GM19463 (cell line): ENCODE data around the gene RNU6-9.

ENCODE experiments used
- ATAC-seq: cut with Tn5 transposase; IDR thresholded peaks from one replicate; pipeline ENCODE4 v1.9.1; 2021; ENCODE audit warnings: mild to moderate bottlenecking, moderate library complexity; ENCODE audit not compliant: unreplicated experiment

RNU6-9 gene

GRCh38 chr19:931860-932647, 38.8 kb downstream of the RNU6-9 start:
- ATAC-seq, result no peak

GRCh38 chr19:932648-933552, 39.6 kb downstream of the RNU6-9 start:
- ATAC-seq, result no peak

GRCh38 chr19:933553-933882, 40.2 kb downstream of the RNU6-9 start:
- no peak for ATAC-seq

- no peak for ATAC-seq
These were observed 41.0 kb downstream of the RNU6-9 start for GRCh38 chr19:934197-934840.

- ATAC-seq, result no peak
These were observed 41.7 kb downstream of the RNU6-9 start for GRCh38 chr19:934865-935479.

- ATAC-seq, result no peak
These were observed 42.9 kb downstream of the RNU6-9 start for GRCh38 chr19:936175-936546.

GRCh38 chr19:937259-937694, 44.0 kb downstream of the RNU6-9 start:
- ATAC-seq, result no peak

GRCh38 chr19:938233-938923, 45.1 kb downstream of the RNU6-9 start:
- ATAC-seq, result no peak

GRCh38 chr19:939439-939838, 46.2 kb downstream of the RNU6-9 start:
- no peak for ATAC-seq

- no peak for ATAC-seq
These were observed 46.6 kb downstream of the RNU6-9 start for GRCh38 chr19:939922-940321.

GRCh38 chr19:940591-941291, 47.5 kb downstream of the RNU6-9 start:
- peak; percentile 69 for ATAC-seq

GRCh38 chr19:941292-942132, 48.2 kb downstream of the RNU6-9 start:
- no peak for ATAC-seq

GRCh38 chr19:942133-942645, 48.9 kb downstream of the RNU6-9 start:
- ATAC-seq, result no peak
